GM19467 (cell line): Measurements from ENCODE around the gene ARHGEF16.

ENCODE experiments used
- ATAC-seq: cut with Tn5 transposase; IDR thresholded peaks from one replicate; pipeline ENCODE4 v1.9.1; 2021; ENCODE audit warnings: mild to moderate bottlenecking, moderate library complexity; ENCODE audit not compliant: unreplicated experiment

ARHGEF16 gene

GRCh38 chr1:3436451-3436850 is 18.0 kb upstream of the ARHGEF16 start:
- ATAC-seq = no peak

GRCh38 chr1:3436901-3437300 is 17.6 kb upstream of the ARHGEF16 start:
- ATAC-seq = no peak

- ATAC-seq = no peak
Measured at GRCh38 chr1:3438661-3439180, 15.7 kb upstream of the ARHGEF16 start.

DNA sequence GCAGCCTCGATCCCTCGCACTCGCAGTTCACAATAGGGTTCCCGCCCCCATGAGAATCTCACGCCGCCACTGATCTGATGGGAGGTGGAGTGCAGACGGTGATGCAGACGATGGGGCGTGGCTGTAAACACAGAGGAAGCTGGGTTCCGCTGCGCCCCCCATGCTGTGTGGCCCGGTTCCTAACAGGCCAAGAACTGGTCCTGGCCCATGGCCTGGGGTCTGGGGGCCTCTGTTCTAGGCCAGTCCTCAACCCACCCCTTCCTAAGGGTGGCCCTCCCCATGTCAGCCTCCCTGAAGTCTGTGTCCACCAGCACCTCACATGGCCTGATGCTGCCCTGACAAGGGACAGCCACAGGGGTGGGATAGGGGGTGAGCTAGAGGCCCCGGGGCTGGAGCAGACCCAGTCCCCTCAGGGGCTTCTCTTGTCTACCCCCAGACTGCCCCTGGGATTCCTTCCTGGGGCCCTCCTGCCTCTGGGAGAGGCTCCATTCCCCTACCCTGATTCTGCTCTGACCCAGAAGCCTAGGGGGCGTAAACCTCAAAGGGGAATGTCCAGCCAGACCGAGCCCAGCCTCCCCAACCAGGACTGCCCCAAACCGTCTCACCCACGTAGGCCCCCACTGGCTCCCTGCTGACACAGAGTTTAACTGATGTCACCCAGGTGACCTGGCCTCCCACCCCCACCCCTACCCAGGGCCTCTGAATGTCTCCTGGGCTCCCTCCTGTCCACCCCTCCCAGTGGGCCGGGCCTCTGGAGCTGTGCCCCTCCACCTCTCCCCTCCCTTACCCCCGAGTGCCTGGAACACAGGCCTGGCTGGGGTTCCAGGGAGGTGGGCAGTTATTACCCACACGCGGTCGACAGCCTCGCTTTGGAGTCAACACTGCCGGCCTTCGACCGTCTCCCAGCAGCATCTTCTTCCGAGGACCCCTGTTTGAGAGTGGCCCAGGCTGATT is 14.8 kb upstream of the ARHGEF16 start:
- ATAC-seq = no peak

DNA sequence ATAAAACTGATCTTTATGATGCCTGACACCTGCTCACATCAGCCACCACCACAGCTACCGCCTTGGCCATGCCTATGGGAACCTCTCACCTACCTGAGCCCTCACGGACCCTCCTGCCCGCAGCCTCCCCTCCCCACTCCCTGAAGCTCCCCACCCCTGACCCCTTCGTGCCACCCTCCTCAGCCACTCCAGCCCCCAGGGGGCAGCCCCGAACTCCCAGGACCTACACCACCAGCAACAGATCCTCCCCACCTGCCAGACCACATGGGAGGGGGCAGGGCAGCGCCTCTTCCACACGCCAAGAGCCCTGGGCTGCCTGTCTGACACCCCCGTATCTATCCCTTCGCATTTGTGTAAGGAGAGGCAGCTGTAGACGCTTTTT is 14.2 kb upstream of the ARHGEF16 start:
- no peak for ATAC-seq

DNA sequence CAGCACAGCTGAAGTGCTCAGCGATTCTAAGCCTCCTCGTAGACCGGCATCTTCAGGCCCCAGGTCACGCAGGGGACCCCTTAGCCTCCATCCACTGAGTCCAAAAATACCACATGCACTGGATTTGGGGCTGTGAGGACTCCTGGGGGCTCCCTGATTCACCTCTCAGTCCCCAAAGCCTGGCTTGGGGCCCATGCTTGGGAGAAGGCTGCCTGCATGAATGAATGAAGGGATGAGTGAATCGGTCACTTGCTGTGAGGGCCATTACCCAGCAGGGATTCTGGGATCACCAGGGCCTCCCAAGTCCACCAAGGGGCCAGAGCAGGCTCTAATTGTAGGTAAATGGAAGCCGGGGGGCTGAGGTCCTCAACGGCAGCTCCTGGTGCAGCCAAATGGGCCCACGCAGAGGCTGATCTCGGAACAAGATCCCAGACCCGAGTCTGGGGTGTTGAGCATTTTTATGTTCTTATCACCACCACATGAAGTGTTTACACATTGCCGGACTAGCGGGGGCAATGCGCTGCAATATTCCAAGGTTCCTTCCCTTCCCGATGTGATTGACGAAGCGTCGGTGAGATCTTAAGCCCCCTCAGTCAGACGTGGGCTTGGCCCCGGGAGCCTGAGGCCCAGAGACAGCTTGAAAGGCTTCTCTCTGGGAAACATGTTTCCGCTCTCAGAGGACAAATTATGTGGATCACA is 13.6 kb upstream of the ARHGEF16 start:
- no peak for ATAC-seq

DNA sequence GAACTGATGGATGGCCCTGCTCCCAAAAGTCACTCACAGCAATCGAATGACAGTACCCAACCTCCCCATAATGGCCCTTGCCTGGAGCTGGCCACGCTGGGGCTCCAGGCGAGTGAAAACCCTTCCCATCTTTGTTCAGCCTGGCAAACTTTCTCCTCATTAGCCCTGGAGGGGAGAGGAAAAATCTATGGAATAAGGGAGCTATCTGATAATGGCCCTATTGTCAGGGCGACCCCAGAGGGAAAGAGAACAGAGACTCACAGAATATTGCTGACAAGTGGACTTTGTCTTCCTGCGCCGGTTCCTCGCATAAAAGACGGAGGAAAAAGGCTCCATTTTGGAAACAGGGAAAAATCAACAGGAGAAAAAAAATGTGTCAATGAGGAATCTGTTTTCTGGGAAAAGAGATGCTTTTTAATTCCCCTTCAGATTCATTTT is 13.0 kb upstream of the ARHGEF16 start:
- ATAC-seq = no peak

DNA sequence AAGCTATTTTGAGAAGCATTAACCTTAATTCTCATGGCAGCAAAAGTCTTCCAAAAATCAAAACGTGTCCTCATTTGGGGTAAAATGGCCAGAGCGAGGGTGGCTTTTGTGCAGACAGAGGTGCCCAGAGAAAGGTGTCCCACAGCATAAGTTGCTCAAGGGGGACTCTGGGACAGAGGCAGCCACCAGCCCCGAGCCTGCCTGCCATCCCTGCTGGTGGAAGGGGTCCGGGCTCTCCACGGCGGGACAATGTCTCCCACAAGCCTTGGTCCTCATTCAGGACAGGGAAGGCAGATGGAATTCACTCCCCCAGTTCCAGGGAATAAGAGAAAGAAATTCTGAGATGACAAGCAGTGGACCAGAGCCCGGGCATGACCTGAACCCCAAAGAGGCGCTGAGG is 12.6 kb upstream of the ARHGEF16 start:
- ATAC-seq = no peak

- no peak for ATAC-seq
Measured at GRCh38 chr1:3442331-3442730, 12.1 kb upstream of the ARHGEF16 start.

DNA sequence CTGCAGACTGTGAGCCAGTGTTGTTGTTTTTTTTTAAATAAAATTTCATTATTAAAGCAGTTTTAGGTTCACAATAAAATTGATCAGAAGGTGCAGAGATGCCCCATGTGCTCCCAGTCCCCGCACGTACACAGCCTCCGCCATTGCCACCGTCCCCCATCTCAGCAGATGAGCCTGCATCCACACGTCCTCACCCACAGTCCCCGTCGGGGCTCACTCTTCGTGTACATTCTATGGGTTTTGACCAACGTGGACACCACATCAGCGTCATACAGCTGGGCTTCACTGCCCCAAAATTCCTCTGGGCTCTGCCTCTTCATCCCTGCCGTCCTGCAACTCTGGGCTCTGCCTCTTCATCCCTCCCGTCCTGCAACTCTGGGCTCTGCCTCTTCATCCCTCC is 11.6 kb upstream of the ARHGEF16 start:
- no peak for ATAC-seq

DNA sequence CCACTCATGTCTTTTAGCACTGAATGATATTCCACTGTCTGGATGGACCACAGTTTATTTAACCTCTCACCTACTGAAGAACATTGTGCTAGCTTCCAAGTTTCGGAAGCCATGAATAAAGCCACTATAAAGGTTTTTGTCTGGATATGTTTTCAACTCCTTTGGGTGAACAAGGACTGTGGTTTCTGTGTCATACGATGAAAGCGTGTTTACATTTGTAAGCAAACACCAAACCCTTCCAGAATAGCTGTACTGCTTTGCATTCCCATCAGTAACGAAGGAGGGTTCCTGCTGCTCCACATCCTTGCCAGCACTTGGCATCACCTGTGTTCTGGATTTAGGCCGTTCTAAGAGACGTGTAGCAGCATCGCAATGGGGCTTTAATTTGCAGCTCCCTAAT is 10.7 kb upstream of the ARHGEF16 start:
- no peak for ATAC-seq

DNA sequence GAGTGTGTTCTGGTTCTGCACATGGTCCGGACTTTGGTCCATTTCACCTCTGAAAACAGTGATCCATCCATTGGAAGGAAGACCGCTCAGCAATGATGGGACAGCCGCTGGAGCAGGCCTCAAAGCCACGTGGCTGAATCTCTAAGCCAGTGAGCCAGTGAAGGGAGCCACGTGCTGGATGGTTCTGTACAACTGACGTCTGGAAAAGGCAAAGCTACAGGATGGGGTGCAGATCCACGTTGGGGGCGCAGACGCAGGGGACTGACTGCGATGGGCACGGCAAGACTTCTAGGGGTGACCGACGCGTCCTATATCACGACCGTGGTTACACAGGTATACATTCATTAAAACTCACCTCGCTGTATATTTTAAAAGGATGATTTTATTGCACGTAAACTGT is 10.2 kb upstream of the ARHGEF16 start:
- ATAC-seq = no peak

DNA sequence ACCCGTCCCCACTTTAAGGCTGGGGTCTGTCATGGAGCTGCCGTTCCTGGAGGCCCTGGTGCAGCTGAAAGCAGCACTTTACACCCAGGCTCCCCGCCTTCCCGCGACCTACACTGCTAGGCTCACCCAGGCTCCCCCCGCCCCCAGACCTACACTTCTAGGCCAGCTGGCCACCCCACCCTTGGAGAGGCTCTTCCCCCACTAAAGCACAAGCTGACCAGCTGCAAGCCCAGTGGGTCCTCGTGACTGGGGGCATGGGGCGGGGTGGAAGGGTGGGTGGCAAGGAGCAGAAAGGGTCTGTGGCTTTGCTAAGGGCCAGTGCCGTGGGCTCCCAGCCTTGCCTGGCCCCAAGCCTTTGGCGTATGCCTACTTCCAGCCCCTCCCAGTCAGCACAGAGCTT is 9.7 kb upstream of the ARHGEF16 start:
- ATAC-seq = no peak

- ATAC-seq = no peak
Measured at GRCh38 chr1:3450202-3450863, 4.1 kb upstream of the ARHGEF16 start.

- ATAC-seq = no peak
Measured at GRCh38 chr1:3450983-3451382, 3.5 kb upstream of the ARHGEF16 start.

DNA sequence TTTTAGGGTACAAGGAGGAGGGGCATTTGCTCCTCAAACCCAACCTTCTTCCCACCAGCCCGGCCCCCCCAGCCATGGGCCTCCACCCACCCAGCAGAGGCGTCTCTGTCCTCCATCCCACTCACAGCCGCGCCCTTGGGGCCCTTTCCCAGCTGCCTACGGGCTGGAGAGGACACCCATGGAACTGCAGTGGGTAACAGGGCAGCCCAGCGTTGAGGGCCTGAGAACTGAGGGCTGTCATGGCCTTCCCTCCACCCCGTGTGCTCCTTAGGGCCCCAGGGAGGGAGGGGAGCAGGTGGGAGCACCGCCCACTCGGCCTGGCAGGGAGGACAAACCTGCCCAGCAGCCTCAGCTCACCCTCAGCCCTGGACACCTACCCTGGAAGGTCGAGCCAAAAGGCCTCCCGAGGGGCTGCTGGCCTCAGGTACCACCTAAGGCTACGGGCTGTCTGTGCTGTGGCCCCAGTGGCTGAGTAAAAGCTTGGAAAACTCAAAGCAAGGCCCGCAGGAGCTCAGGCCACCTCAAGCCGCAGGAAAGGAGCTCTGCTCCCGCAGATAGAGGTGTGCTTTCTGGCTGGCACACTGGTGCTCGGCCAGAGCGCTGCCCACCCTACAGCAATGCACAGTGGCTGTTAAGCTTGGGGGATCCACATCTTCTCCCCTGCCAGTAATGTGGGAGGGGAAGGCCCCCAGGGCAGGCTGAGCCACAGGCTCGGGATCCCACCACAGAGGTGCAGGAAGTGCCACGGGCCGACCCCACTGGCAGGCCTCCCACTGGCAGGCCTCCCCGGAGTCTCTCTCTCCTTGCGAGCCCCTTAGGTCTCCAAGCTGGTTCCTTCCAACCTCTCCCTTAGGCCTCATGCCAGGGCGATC is 2.2 kb upstream of the ARHGEF16 start:
- ATAC-seq = no peak

DNA sequence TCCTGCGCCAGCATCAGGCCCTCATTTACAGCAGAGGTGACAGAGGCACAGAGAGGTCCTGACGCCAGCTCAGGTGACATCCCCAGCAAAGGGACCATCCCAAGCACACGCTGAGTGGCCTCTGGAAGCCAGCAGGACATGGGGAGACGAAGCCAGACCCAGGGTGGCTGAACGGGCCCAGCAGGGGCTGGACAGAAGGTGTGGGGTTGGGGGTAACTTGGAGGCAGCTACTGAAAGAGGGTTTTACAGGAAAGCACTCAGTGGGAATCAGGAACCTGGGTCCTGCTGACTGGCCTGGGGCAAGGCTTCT is 1.6 kb upstream of the ARHGEF16 start:
- no peak for ATAC-seq

DNA sequence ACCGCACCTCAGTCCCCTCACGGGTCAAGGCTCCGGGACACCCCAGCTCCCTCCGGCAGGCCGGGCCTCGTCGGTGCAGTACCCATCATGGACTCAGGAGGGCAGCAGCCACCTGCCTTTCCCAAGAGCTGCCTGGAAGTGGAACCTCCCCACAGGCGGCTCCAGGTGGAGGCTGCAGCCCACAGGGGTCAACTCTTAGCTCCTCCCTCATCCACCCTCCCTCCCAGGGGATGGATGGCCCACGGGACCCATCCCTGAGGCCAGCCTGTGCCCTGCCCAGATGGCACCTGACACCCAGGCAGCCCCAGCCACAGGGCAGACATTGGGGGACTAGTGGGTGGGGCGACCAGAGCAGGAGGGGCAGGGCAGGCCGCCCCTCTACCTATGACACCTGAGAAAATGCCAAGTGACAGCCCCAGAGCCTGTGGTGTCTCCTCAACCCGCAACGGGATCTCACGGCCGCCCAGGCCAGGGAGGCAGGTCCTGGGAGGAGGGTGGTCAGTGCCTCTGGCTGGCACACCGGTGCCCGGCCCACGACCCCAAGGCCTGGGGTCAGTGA is 1.2 kb upstream of the ARHGEF16 start:
- no peak for ATAC-seq

DNA sequence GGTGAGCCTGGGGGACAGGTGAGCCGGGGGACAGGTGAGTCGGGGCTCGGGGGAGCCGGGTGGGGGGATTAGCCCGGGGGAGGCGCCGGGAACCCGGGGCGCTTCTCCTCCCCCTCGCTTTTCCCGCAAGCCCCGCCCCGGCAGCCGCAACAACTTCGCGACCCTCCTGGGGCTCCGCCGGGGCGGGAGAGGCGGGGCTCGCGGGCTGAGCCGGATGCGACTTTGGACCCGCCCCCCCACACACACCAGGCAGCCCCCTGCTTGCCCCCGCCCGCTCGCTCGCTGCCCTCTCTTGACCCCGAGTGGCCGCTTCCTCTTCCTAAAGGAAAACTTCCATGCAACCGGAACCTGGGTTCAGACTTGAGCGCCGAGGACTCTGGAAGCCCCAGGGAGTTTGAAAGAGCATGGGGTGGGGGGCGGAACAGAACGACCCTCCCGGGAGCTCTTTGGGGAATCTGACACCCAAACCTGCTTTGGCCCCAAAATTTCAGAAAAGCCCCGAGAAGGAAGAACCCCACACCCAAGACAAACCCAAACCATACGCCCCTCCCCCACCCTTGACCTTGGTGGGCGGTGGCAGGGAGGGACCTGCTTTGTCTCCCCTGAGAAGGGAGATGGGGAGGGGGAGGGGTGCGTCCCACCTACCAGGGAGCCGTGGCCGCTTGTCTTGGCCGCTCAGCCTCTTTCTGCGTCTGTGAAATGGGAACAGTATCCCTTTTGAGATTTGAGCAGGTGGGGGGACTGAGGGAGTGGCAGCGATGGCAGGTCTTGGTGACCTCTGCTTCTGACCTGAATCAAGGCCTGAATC is 550 bp downstream of the ARHGEF16 start:
- ATAC-seq = no peak
